Measurements from ENCODE around the gene STX18.

Gene STX18

DNA sequence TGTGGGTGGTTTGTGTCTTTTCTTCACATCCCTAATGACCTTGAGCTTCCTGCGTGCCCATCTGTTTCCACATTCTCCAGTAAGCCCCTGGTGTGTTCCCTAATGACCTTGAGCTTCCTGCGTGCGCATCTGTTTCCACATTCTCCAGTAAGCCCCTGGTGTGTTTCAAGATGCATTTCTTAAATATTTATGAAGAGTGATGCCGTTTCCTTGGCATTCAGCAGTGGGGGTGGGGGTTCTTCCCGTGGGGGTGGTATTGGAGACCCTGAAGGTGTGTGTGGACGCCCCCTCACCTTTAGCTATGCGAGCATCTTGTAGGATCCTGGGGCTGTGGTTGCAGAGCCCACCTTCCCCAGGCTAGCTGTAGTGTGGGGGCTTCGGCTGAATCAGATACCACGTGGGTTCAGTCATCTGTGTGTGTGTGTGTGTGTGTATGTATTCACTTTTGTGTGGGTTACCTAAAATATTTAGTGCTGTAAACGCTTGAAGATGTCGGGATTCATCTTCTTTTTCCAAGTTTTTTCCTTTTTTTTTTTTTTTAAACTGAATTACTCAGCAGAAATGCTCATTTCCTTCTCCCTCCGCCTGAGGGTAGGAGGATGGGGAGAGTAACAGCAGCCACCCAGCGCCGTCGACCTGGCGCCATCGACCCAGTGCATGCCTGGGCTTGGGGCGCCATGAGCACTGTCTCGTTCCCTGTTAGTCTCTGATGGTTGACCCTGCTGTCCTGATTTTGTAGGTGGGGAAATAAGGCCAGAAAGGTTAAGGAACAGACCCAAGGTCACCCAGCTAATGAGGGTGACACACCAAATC lies 145.0 kb downstream of the STX18 start:
- DNase-seq, result peak in 1 of 3 donors; percentile 21
- Histone ChIP-seq H3K9me3 (ENCODE audit: control extremely low read depth in 1 of 5, control insufficient read depth in 4 of 5, insufficient read depth in 2 of 5, low read depth in 1 of 5, low read length in 4 of 5) (peaks cover 0 to 7% (median 0%) of the 10 kb centered on the region in 5 experiments), H3K27ac (ENCODE audit: insufficient read depth in 1 of 2, low read depth in 1 of 2, low read length in 2 of 2, poor library complexity in 1 of 2, severe bottlenecking in 2 of 2) (no peak overlapping the region), H3K4me1 (ENCODE audit: control extremely low read depth in 1 of 4, control insufficient read depth in 4 of 4, insufficient read depth in 4 of 4, low read length in 3 of 4) (peaks cover 0 to 5% (median 1%) of the 10 kb centered on the region in 4 experiments), H3K27me3 (replicated peaks in 2 of 5; ENCODE audit: control insufficient read depth in 4 of 5, insufficient read depth in 5 of 5, low read length in 4 of 5) (peaks cover 0 to 76% (median 12%) of the 10 kb centered on the region in 5 experiments), H3K4me3 (ENCODE audit: control insufficient read depth in 1 of 7, extremely low read depth in 1 of 7, insufficient read depth in 4 of 7, low read depth in 2 of 7, low read length in 6 of 7) (no peak overlapping the region), H3K36me3 (ENCODE audit: control insufficient read depth in 4 of 4, insufficient read depth in 4 of 4, low read length in 3 of 4) (no peaks in the 10 kb centered on the region)
- 69% methylated on average over 2 of the region's 19 CpGs for WGBS (ENCODE audit: insufficient coverage)
- ChIA-PET POLR2A (no interaction called here), CTCF (interaction anchor here (1.1 kb wide), 1 partner anchor 28 kb away, joined by 3 read pairs; no protein-coding TSS in a partner anchor)

- peak in 2 of 3 donors; percentile 25 to 51 for DNase-seq
- Histone ChIP-seq H3K4me1 (ENCODE audit: control extremely low read depth in 1 of 4, control insufficient read depth in 4 of 4, insufficient read depth in 4 of 4, low read length in 3 of 4) (peaks cover 0 to 5% (median 1%) of the 10 kb centered on the region in 4 experiments), H3K9me3 (ENCODE audit: control extremely low read depth in 1 of 5, control insufficient read depth in 4 of 5, insufficient read depth in 2 of 5, low read depth in 1 of 5, low read length in 4 of 5) (peaks cover 0 to 7% (median 0%) of the 10 kb centered on the region in 5 experiments), H3K27ac (ENCODE audit: insufficient read depth in 1 of 2, low read depth in 1 of 2, low read length in 2 of 2, poor library complexity in 1 of 2, severe bottlenecking in 2 of 2) (no peak overlapping the region), H3K27me3 (replicated peaks in 2 of 5; ENCODE audit: control insufficient read depth in 4 of 5, insufficient read depth in 5 of 5, low read length in 4 of 5) (peaks cover 0 to 77% (median 12%) of the 10 kb centered on the region in 5 experiments), H3K36me3 (ENCODE audit: control insufficient read depth in 4 of 4, insufficient read depth in 4 of 4, low read length in 3 of 4) (no peaks in the 10 kb centered on the region), H3K4me3 (ENCODE audit: control insufficient read depth in 1 of 7, extremely low read depth in 1 of 7, insufficient read depth in 4 of 7, low read depth in 2 of 7, low read length in 6 of 7) (no peak overlapping the region)
- POLR2A ChIA-PET, result no interaction called here
- CTCF ChIA-PET, result interaction anchor here (1.1 kb wide), 2 partner anchors 29 to 34 kb away, joined by 3 read pairs; no protein-coding TSS in a partner anchor
- WGBS (ENCODE audit: insufficient coverage), result 28% methylated on average over 23 of the region's 26 CpGs
Measured at GRCh38 chr4:4395849-4396627, 145.8 kb downstream of the STX18 start.

DNA sequence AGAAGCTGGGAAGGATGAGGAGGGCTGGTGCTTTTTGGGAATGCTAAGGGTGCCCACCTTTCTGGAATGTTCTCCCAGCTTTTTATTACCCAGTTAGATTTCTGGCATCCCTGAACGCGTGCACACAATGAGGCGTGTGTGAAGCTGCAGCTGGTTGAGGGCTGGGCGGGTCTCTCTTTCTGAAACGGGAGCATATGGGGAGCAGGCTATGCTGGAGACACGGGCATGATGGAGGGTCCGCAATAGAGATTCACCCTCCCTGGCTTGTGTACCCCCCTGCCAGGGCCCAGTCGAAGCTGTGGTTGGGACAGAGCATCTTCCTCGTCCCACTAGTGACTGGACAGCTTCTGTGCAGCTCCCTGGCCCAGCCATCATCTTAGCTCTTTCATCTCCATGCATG lies 146.5 kb downstream of the STX18 start:
- ChIA-PET CTCF (interaction anchor here (1.1 kb wide), 2 partner anchors 30 to 34 kb away, joined by 3 read pairs; no protein-coding TSS in a partner anchor), POLR2A (interaction anchor here (0.6 kb wide), 1 partner anchor 27 kb away, joined by 3 read pairs; no protein-coding TSS in a partner anchor)
- H3K4me3 ChIP-seq (ENCODE audit: control insufficient read depth in 1 of 7, extremely low read depth in 1 of 7, insufficient read depth in 4 of 7, low read depth in 2 of 7, low read length in 6 of 7), result no peak overlapping the region
- DNase-seq, result no peak
- no peaks in the 10 kb centered on the region for H3K36me3 ChIP-seq (ENCODE audit: control insufficient read depth in 4 of 4, insufficient read depth in 4 of 4, low read length in 3 of 4)
- H3K4me1 ChIP-seq (ENCODE audit: control extremely low read depth in 1 of 4, control insufficient read depth in 4 of 4, insufficient read depth in 4 of 4, low read length in 3 of 4), result peaks cover 0 to 5% (median 1%) of the 10 kb centered on the region in 4 experiments
- WGBS (ENCODE audit: insufficient coverage), result 92% methylated on average over 9 of the region's 9 CpGs
- H3K27me3 ChIP-seq (replicated peaks in 2 of 5; ENCODE audit: control insufficient read depth in 4 of 5, insufficient read depth in 5 of 5, low read length in 4 of 5), result peaks cover 0 to 81% (median 12%) of the 10 kb centered on the region in 5 experiments
- no peak overlapping the region for H3K27ac ChIP-seq (ENCODE audit: insufficient read depth in 1 of 2, low read depth in 1 of 2, low read length in 2 of 2, poor library complexity in 1 of 2, severe bottlenecking in 2 of 2)
- peaks cover 0 to 7% (median 0%) of the 10 kb centered on the region in 5 experiments for H3K9me3 ChIP-seq (ENCODE audit: control extremely low read depth in 1 of 5, control insufficient read depth in 4 of 5, insufficient read depth in 2 of 5, low read depth in 1 of 5, low read length in 4 of 5)

GRCh38 chr4:4394644-4395043 lies 147.2 kb downstream of the STX18 start:
- Histone ChIP-seq H3K36me3 (ENCODE audit: control insufficient read depth in 4 of 4, insufficient read depth in 4 of 4, low read length in 3 of 4) (no peaks in the 10 kb centered on the region), H3K27me3 (replicated peaks in 2 of 5; ENCODE audit: control insufficient read depth in 4 of 5, insufficient read depth in 5 of 5, low read length in 4 of 5) (peaks cover 0 to 84% (median 15%) of the 10 kb centered on the region in 5 experiments), H3K4me3 (ENCODE audit: control insufficient read depth in 1 of 7, extremely low read depth in 1 of 7, insufficient read depth in 4 of 7, low read depth in 2 of 7, low read length in 6 of 7) (no peak overlapping the region), H3K4me1 (ENCODE audit: control extremely low read depth in 1 of 4, control insufficient read depth in 4 of 4, insufficient read depth in 4 of 4, low read length in 3 of 4) (peaks cover 0 to 5% (median 1%) of the 10 kb centered on the region in 4 experiments), H3K9me3 (ENCODE audit: control extremely low read depth in 1 of 5, control insufficient read depth in 4 of 5, insufficient read depth in 2 of 5, low read depth in 1 of 5, low read length in 4 of 5) (peaks cover 0 to 2% (median 0%) of the 10 kb centered on the region in 5 experiments), H3K27ac (ENCODE audit: insufficient read depth in 1 of 2, low read depth in 1 of 2, low read length in 2 of 2, poor library complexity in 1 of 2, severe bottlenecking in 2 of 2) (no peak overlapping the region)
- peak in 1 of 3 donors; percentile 6 for DNase-seq
- ChIA-PET CTCF (interaction anchor here (1.1 kb wide), 1 partner anchor 35 kb away, joined by 3 read pairs; no protein-coding TSS in a partner anchor), POLR2A (interaction anchor here (0.6 kb wide), 1 partner anchor 26 kb away, joined by 3 read pairs; no protein-coding TSS in a partner anchor)
- WGBS (ENCODE audit: insufficient coverage), result 86% methylated on average over 8 of the region's 9 CpGs

DNA sequence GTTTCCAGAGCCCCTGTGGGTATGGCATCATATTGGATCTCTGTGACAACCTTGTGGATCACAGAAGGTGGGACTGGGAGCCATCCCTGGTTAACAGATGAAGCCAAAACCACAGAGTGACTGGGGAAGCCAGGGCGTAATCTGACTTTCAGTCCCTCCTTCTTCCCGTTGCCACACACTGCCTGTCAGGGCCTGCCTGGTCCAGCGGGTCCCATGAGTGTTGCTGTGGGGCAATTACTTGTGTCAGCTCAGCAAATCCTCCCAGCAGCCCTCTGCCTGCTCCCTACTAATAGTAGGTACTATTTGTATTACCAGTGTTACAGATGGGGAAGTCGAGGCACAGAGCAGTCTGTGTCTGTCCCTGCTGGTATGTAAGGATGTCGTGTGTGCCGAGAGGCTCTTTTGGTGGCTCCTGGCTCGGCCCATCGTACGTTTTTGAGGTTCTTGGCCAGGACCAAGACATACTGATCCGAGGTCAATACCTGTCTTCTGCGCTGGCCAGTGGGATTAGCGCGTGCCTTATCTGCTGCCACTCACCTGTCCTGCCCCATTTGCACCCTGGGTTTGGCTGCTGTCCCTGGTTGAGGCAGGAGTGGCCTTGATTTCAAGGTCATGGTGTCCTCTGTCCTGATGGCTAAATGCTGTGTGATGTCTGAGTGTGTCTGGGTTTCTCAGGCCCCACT lies 149.2 kb downstream of the STX18 start:
- DNase-seq, result no peak
- WGBS (ENCODE audit: insufficient coverage), result 92% methylated on average over 12 of the region's 13 CpGs
- peaks cover 0 to 9% (median 4%) of the 10 kb centered on the region in 4 experiments for H3K4me1 ChIP-seq (ENCODE audit: control extremely low read depth in 1 of 4, control insufficient read depth in 4 of 4, insufficient read depth in 4 of 4, low read length in 3 of 4)
- H3K36me3 ChIP-seq (ENCODE audit: control insufficient read depth in 4 of 4, insufficient read depth in 4 of 4, low read length in 3 of 4), result no peaks in the 10 kb centered on the region
- ChIA-PET CTCF (no interaction called here), POLR2A (no interaction called here)
- no peaks in the 10 kb centered on the region for H3K9me3 ChIP-seq (ENCODE audit: control extremely low read depth in 1 of 5, control insufficient read depth in 4 of 5, insufficient read depth in 2 of 5, low read depth in 1 of 5, low read length in 4 of 5)
- H3K27me3 ChIP-seq (replicated peaks in 2 of 5; ENCODE audit: control insufficient read depth in 4 of 5, insufficient read depth in 5 of 5, low read length in 4 of 5), result peaks cover 0 to 94% (median 18%) of the 10 kb centered on the region in 5 experiments
- H3K4me3 ChIP-seq (ENCODE audit: control insufficient read depth in 1 of 7, extremely low read depth in 1 of 7, insufficient read depth in 4 of 7, low read depth in 2 of 7, low read length in 6 of 7), result no peak overlapping the region
- no peak overlapping the region for H3K27ac ChIP-seq (ENCODE audit: insufficient read depth in 1 of 2, low read depth in 1 of 2, low read length in 2 of 2, poor library complexity in 1 of 2, severe bottlenecking in 2 of 2)

- no peaks in the 10 kb centered on the region for H3K9me3 ChIP-seq (ENCODE audit: control extremely low read depth in 1 of 5, control insufficient read depth in 4 of 5, insufficient read depth in 2 of 5, low read depth in 1 of 5, low read length in 4 of 5)
- H3K36me3 ChIP-seq (ENCODE audit: control insufficient read depth in 4 of 4, insufficient read depth in 4 of 4, low read length in 3 of 4), result no peaks in the 10 kb centered on the region
- WGBS (ENCODE audit: insufficient coverage), result no CpG with 5 or more reads among the region's 4 CpGs
- H3K4me3 ChIP-seq (ENCODE audit: control insufficient read depth in 1 of 7, extremely low read depth in 1 of 7, insufficient read depth in 4 of 7, low read depth in 2 of 7, low read length in 6 of 7), result no peak overlapping the region
- DNase-seq, result no peak
- H3K4me1 ChIP-seq (ENCODE audit: control extremely low read depth in 1 of 4, control insufficient read depth in 4 of 4, insufficient read depth in 4 of 4, low read length in 3 of 4), result peaks cover 0 to 17% (median 10%) of the 10 kb centered on the region in 4 experiments
- peaks cover 0 to 94% (median 18%) of the 10 kb centered on the region in 5 experiments for H3K27me3 ChIP-seq (replicated peaks in 2 of 5; ENCODE audit: control insufficient read depth in 4 of 5, insufficient read depth in 5 of 5, low read length in 4 of 5)
- H3K27ac ChIP-seq (ENCODE audit: insufficient read depth in 1 of 2, low read depth in 1 of 2, low read length in 2 of 2, poor library complexity in 1 of 2, severe bottlenecking in 2 of 2), result no peak overlapping the region
- CTCF ChIA-PET, result no interaction called here
- POLR2A ChIA-PET, result no interaction called here
Measured at GRCh38 chr4:4391866-4392265, 150.0 kb downstream of the STX18 start.
